Activated naive CD4-positive, alpha-beta T cell treated with anti-CD3 and anti-CD28 coated beads, Interleukin-2, amount 50 U/mL, for 16 hours (primary cell): ENCODE results near the gene ROGDI.

Source experiments
- DNase-seq: peaks from one replicate; pipeline ENCODE4 v3.0.0-alpha.2; 2020

Gene ROGDI

GRCh38 chr16:4765511-4766474, 36.6 kb downstream of the ROGDI start:
- DNase-seq, result no peak

GRCh38 chr16:4763791-4764190, 38.6 kb downstream of the ROGDI start:
- DNase-seq, result no peak

- no peak for DNase-seq
These were observed 40.2 kb downstream of the ROGDI start for GRCh38 chr16:4762205-4762604.

- no peak for DNase-seq
These were observed 42.1 kb downstream of the ROGDI start for GRCh38 chr16:4760221-4760910.

GRCh38 chr16:4755687-4756086, 46.7 kb downstream of the ROGDI start:
- no peak for DNase-seq

GRCh38 chr16:4754865-4755264, 47.6 kb downstream of the ROGDI start:
- DNase-seq, result no peak

GRCh38 chr16:4753227-4753626, 49.2 kb downstream of the ROGDI start:
- DNase-seq, result no peak

GRCh38 chr16:4752351-4753100, 49.9 kb downstream of the ROGDI start:
- DNase-seq, result no peak

- DNase-seq, result no peak
These were observed 51.5 kb downstream of the ROGDI start for GRCh38 chr16:4750896-4751295.

- DNase-seq, result no peak
These were observed 52.7 kb downstream of the ROGDI start for GRCh38 chr16:4749700-4750257.

GRCh38 chr16:4748682-4749411, 53.6 kb downstream of the ROGDI start:
- no peak for DNase-seq

GRCh38 chr16:4747906-4748681, 54.3 kb downstream of the ROGDI start:
- no peak for DNase-seq

GRCh38 chr16:4746991-4747574, 55.4 kb downstream of the ROGDI start:
- no peak for DNase-seq
